Left cardiac atrium (tissue), 4 donors: ENCODE measurements around the gene IL34. TPM values are rescaled to one million over a fixed set of nuclear protein-coding genes. Genes with fewer than 3 reads are reported as not detected.
A peak's percentile ranks its signal among the peaks of the same experiment; 100 is the strongest.

Source experiments
- ATAC-seq, 2 donors: fragments of 200-7000 bp; cut with Tn5 transposase; one replicate each; pipeline ENCODE4 v1.9.1; 2020; ENCODE audit warnings: mild to moderate bottlenecking in 2 of 2, moderate library complexity in 2 of 2
- DNase-seq: peaks from one replicate; pipeline ENCODE4 v3.0.0-alpha.2; 2020
- intact Hi-C, 2 donors: fragments of 100-400 bp; cut with DNase I; formaldehyde crosslinking; loops; one replicate each; pipeline versions ENCODE4 v1.14.1 to v1.15.1; 2022 to 2023
- total RNA-seq, 2 donors: library from RNA; stranded (reverse); fragmentation: NEBNext Ultra II Directional; extraction: Animal tissue kit (Norgen Biotek cat#: 25700); gene quantifications; one replicate each; pipeline ENCODE4 v1.2.1, GENCODE V29; 2021
- donor health status: DM: no; HTN: yes; CAD: no.
- donor health status: DM: no; HTN: yes; CAD: no; lungs with severe emphysema.
- donor health status: DM: yes; HTN: yes; CAD: no.
- donor health status: Dilated cardiomyopathy.

Gene IL34
- total RNA-seq, 2 donors from 2014 or later = 1.4 to 4.0 TPM

GRCh38 chr16:70653809-70654771 lies 7.7 kb downstream of the IL34 start:
- DNase-seq = peak; percentile 70
- ATAC-seq = peak; percentile 83 to 84
- intact Hi-C loops = loop anchor here (5.0 to 10.0 kb wide), 2 partner anchors 122 to 289 kb away; no protein-coding TSS in a partner anchor

- intact Hi-C loops = loop anchor here in 1 of 2 donors (10.0 kb wide), 1 partner anchor 291 kb away; no protein-coding TSS in a partner anchor
- no peak for ATAC-seq
Measured at GRCh38 chr16:70656065-70656711, 9.8 kb downstream of the IL34 start.

GRCh38 chr16:70656712-70657263 lies 10.4 kb downstream of the IL34 start:
- ATAC-seq (no peak), DNase-seq (no peak)
- intact Hi-C loops = loop anchor here in 1 of 2 donors (10.0 kb wide), 1 partner anchor 292 kb away; no protein-coding TSS in a partner anchor

More at GRCh38 chr16:70656065-70656711, 9.8 kb downstream of the IL34 start:
- no peak for DNase-seq

- no peak for DNase-seq
- intact Hi-C loops = loop anchor here in 1 of 2 donors (10.0 kb wide), 1 partner anchor 293 kb away; no protein-coding TSS in a partner anchor
- no peak for ATAC-seq
Measured at GRCh38 chr16:70657956-70658355, 11.6 kb downstream of the IL34 start.

GRCh38 chr16:70658921-70659320 lies 12.6 kb downstream of the IL34 start:
- ATAC-seq (no peak), DNase-seq (no peak)
- intact Hi-C loops = loop anchor here in 1 of 2 donors (10.0 kb wide), 1 partner anchor 294 kb away; no protein-coding TSS in a partner anchor

GRCh38 chr16:70659546-70659945 lies 13.2 kb downstream of the IL34 start:
- DNase-seq = no peak
- intact Hi-C loops = loop anchor here in 1 of 2 donors (10.0 kb wide), 1 partner anchor 295 kb away; no protein-coding TSS in a partner anchor
- ATAC-seq = no peak

GRCh38 chr16:70659953-70660671 lies 13.8 kb downstream of the IL34 start:
- no peak for DNase-seq
- no peak for ATAC-seq
- intact Hi-C loops = loop anchor here in 1 of 2 donors (10.0 kb wide), 1 partner anchor 295 kb away; no protein-coding TSS in a partner anchor

GRCh38 chr16:70660672-70661350 lies 14.5 kb downstream of the IL34 start:
- ATAC-seq (no peak), DNase-seq (no peak)
- intact Hi-C loops = no loop called here

- intact Hi-C loops = no loop called here
- DNase-seq = no peak
- ATAC-seq = no peak
Measured at GRCh38 chr16:70661534-70661917, 15.2 kb downstream of the IL34 start.

- intact Hi-C loops = no loop called here
- ATAC-seq = peak; percentile 13 to 16
- no peak for DNase-seq
Measured at GRCh38 chr16:70661918-70662641, 15.7 kb downstream of the IL34 start.

- intact Hi-C loops = no loop called here
- ATAC-seq (no peak), DNase-seq (no peak)
Measured at GRCh38 chr16:70662991-70663523, 16.7 kb downstream of the IL34 start.

GRCh38 chr16:70663524-70664324 lies 17.4 kb downstream of the IL34 start:
- peak in 1 of 2 donors; percentile 5 for ATAC-seq
- intact Hi-C loops = no loop called here
- DNase-seq = no peak

- peak in 1 of 2 donors; percentile 3 for ATAC-seq
- DNase-seq = no peak
- intact Hi-C loops = no loop called here
Measured at GRCh38 chr16:70664325-70665112, 18.2 kb downstream of the IL34 start.

- DNase-seq = no peak
- no peak for ATAC-seq
- intact Hi-C loops = no loop called here
Measured at GRCh38 chr16:70665113-70665694, 18.8 kb downstream of the IL34 start.
